HG02943 (cell line): ENCODE data around the gene PALLD.

Experiments
- ATAC-seq: cut with Tn5 transposase; IDR thresholded peaks from one replicate; pipeline ENCODE4 v1.9.1; 2021; ENCODE audit warnings: mild to moderate bottlenecking, low read depth, moderate library complexity; ENCODE audit not compliant: unreplicated experiment

PALLD gene

DNA sequence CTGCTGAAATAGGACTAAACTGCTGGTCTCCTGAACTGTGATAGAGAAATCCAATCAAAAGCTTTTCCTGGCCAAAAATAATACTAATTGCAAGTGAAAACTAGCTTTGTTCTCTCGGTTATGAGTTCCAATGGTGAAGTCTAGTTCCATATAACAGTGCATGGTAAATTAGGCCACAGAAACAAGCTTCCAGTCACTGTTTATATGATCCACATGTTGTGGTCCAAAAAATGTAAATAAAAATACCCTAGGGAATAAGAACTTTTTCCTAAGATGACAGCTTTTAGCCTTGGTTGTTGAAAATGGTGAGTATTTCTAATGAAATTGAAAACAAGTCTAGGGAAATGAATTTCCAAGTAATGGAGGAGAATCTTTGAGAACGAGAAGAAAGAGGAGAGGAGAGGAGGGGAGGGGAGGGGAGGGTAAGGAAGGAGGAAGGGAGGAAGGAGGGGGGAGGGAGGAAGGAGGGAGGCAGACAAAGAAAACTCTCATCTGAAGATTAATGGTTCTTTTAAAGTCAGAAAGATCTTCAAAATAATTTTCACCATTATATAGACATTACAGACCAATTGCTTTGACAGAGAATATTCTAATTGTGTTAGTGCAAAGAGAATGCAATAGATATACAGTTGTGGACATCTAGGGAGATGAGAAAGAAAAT, 26.1 kb downstream of the PALLD start:
- no peak for ATAC-seq

DNA sequence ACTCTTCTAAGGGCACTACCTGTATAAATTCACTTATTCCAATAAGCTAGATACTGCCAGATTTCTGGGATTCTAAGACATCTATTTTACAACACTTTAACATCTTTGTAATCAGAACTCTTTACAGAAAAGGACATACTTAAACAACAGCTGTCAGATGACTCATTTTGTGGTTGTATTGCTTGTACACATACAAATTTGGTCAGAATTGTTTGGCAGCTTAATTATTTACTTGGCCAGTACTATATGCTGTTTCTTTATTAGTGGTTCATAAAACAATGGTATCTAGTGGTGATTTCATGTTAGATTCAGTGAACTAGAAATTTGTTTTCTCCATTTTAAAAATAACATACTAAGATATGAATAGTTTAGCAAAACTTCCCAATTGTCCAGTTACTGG, 27.2 kb downstream of the PALLD start:
- no peak for ATAC-seq

DNA sequence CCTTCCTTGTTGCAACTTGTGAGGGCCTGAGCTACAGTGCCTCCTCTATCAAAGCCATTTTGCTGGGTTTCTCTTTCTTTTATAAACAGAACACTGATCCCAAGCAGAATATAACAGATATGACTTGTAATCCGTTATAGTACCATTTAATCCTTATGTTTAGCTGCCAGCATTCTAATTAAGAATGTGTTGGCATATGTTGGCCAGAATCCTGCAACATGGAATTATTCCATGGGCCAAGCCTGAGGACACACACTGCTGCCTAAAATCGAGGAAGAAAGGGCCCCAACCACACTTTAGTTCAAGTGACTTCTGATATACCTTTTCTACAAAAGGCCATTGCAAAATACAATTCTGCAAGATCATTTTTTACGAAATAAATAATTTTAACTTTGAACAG, 28.0 kb downstream of the PALLD start:
- no peak for ATAC-seq

DNA sequence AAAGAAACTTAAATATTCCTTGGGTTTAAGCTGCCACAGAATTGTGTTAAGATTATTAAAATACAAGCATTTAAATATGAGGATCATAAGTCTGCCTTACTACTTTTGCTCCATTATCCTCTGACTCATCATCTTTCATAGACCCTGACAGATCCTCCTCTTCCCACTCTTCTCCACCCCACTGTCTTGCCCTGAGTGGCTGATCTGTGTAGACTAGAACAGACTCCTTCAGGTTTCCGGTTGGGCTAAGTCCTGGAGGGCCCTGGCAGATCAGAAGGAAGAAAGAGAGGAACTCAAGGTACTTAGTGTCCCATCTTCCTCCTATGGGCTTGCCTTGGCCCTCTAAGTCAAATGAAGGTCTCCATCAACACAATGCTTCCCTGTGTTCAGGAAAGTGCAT, 30.7 kb downstream of the PALLD start:
- ATAC-seq: no peak

DNA sequence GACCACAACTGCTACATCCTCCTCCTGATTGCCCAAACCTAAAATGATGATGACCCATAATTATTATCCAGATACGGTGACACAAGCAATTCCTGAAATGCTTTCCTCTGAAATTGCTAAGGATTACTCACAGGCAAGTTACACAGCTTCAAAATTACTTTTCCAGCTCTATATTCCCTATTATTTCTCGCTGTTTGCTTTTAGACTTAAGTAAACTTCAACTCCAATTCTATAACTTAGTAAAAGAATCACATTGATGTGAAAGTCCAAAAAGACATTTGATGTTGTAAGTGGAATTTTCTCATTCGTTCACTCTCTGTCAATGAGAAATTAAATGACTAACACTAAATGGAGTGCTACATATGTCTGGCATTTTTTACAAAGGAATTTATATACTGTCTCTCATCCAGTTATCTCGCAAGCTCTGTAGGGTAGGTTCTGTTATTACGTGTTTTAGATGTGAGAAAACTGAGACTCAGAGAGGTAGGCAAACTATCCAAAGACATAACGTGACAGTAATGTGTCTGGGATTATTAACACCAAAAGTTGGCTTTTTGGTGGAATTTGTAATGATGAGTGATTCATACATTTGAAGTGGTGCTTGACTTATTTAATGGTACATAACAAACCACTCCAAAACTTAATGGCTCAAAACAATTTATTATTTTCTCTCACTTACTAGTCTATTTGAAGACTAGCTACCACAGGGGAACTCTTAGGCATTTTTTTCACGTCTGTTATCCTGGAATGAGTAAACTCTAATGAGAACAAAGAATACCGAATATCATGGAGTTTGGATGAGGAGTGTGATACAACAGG, 31.5 kb downstream of the PALLD start:
- no peak for ATAC-seq

DNA sequence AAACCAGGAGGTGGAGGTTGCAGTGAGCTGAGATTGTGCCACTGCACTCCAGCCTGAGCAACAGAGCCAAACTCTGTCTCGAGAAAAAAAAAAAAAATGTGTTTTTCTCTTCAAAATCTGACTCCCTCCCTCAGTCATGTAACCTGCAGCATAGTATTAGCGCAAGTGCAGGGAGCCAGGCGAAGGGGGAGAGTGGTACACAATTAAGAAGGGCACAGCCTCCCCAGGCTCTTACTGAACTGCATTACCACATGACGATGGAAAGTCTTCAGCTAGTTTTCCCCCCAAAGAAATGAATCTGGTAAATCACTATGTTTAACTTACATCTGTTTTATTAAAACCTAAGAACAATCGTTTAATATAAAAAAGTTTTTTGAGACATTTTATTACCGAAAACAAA, 32.4 kb downstream of the PALLD start:
- no peak for ATAC-seq

DNA sequence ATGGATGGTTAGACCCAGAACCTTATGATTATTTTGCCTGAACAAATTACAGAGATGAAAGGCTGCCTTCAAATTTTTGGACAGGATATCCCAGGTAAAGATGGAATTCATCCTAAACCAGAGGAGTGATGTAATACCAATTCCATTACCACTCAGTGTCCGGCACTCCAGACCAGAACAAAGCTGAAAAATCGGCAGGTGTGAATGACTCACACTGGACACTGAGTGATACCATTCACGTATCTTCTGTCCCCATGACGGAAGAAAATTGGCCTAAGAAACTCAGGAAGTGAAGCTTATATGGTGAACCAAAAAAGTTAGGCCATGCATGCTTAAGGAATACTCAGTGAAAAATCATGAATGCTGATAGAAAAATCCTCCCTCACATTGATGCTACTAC, 34.5 kb downstream of the PALLD start:
- ATAC-seq: no peak

DNA sequence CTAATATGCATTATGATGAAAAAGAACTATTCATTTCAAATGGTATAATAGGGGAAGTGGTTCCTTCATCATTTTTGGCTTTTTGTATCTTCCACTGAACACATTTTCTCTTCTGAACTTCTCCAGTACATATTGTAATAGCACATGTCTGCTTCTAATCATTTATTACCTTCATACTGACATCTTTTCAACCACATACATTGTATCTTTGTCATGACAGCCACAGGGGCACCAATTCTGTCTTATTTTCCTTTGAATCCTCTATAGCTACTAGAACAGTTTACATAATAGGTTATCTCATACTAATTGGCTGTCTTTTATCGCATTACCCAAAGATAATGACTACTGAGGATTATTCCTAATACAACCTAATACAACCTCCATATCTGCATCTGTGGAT, 37.7 kb downstream of the PALLD start:
- no peak for ATAC-seq

DNA sequence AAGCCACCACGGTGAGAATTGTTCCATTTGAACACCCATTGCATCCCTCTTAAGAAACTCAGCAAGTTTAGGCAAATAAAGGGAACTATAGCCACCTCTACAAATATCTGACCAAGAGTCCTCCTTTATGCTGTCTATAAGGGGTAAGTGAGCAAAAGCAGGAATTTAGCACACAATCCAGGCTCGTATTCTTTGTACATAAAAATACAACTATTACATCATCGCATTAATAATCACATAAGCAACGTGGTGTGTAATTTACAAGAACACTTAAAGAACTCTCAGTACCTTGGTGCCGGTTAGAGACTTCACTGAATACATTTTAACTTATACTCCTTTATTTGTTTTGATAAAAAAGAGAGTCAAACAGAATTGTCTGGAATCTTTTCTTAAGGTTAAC, 38.8 kb downstream of the PALLD start:
- ATAC-seq: no peak

DNA sequence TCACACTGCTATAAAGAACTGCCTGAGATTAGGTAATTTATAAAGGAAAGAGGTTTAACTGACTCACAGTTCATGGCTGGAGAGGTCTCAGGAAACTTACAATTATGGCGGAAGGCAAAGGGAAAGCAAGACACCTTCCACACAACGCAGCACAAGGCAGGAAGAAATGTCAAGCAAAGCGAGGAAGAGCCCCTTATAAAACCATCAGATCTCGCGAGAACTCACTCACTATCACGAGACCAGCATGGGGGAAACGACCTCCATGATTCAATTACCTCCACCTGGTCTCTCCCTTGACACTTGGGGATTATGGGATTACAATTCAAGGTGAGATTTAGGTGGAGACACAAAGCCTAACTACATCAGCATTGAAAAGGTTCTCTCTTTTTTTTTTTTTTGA, 39.6 kb downstream of the PALLD start:
- ATAC-seq: no peak

DNA sequence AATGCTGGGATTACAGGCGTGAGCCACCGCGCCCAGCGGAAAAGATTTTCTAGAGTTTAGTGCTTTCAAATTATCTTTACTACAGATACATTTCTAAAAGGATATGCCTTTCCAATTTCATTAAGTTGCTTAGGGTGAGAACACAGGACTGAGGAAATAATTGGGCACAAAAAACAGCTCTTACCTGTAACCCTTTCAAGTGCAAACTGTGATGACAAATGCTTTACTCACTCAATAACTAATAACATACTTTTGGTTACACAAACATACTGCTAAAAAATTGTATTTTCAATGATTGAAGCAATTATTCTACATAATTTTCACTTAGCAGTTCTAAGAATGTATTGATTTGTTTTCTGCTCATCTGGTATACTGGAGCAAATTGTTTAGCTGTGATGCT, 40.2 kb downstream of the PALLD start:
- ATAC-seq: no peak

DNA sequence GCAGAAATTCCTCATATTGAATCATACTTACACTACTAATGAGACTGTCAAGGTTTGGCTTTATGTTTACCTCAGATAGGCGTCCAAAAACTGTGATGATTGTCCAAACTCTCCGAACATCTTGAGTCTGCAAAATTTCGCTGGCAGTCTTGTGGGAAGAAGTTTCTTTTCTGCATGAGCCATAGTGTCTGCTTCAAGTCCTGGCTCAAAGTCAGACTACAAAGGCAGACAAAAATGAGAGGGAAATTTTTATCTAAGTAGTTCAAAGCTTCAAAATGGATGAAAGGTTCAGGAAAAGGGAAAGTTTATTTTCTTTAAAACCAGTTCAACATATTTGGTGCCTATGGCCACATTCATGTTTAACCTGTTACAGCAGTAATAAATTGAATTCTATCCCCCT, 40.7 kb downstream of the PALLD start:
- ATAC-seq: no peak

DNA sequence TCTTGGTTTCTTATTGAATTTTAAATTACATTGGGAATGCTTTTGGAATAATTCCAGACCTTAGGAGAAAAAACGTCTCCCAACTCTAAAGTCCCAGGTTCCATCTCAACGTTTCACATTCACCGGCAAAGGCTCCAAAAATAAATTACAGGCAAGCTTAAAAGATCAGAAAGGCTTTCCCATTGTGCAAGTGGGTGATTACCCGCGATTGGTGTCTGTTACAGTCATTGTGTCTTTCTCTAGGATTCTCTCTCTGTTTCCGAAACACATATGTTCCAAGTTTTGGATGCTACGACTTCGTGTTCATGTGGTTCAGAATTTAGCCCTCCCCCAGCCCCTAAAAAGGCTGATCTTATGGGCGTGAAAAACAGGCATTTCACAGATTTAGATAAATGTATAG, 41.8 kb downstream of the PALLD start:
- no peak for ATAC-seq

DNA sequence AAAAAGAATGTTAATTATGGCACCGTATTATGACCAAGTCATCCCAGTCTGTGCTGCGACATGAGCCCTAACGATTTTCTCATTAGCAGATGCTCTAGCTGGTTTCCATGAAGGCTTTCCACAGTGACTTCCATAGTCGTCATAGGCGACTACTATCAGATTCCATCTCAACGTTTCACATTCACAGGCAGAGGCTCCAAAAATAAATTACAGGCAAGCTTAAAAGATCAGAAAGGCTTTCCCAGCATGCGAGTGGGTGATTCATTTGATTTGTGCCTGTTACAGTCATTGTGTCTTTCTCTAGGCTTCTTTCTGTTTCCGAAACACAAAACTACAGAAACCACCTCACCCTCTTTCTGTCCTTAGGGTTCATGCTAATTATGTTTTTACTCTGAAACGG, 43.2 kb downstream of the PALLD start:
- no peak for ATAC-seq

DNA sequence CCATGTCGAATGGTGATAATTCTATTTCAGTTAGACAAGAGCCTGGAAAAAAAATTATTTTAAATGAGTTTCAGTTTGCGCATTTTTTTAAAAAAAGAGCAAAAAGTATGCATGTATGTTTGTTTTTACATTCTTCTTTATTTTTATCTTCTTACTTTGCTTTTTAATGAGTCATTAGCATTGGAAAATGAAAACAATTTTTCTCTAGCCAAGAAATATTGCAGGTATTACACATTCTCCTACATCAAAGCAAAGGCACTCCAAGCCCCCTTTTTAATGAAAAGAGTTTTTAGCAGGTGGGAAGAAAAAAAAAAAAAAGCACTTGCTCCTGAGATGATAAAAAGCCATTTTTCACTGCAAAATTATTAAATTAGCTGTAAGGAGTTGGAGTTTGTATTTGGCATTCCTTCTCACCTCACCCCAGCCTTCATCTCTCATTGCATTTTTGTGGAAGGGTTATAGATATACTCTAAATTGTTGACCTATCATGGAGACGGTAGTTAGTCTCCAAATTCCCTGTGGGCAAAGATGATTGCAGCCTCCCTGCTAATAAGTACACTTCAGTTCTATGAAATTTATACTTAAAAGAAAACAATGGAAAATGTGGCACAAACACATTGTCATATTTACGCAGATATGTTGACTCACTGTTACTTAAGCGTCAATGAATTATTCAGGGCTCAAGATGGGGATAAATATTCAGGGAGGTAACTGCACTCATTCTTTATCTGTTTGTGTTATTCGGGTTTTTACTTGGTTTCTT, 43.8 kb downstream of the PALLD start:
- ATAC-seq: no peak

DNA sequence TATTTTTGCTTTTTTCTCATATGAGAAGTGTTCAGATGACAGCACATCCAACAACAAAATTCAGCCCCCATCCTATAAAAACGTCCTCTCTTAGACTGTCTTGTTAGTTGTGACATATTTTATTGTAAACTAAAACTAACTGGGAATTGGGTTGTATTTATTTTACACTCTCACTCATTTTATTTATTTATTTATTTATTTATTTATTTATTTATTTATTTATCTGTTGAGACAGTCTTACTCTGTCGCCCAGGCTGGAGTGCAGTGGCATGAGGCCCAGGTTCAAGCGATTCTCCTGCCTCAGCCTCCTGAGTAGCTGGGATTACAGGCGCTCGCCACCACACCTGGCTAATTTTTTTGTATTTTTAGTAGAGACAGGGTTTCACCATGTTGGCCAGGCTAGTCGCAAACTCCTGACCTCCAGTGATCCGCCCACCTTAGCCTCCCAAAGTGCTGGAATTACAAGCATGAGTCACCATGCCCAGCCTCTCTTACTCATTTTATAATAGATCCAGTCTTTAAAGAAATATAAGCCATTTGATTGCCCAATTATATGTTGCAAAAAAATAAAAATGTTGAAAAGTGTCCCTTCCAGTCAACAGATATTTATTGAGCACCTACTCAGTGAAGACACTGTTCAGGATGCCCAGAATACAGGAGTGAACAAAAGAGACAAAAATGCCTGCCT, 44.6 kb downstream of the PALLD start:
- no peak for ATAC-seq

DNA sequence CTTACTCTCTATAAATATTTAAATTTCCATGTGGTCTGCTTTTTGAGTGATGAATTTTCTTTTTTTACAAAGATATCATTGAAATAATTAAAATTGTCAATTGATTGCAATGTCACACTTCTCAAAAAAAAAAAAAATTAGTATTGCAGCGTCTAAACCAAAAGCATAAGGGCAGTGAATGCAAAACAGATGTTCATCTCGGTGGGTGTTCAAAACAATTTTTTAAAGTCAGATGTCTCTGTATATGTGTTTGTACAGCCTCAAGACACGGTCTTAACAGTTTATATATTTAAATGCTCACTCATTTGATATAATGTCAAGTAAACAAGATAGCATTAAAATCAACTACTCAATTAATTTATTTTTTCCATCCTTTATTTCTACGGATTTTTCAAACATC, 52.3 kb downstream of the PALLD start:
- ATAC-seq: no peak

DNA sequence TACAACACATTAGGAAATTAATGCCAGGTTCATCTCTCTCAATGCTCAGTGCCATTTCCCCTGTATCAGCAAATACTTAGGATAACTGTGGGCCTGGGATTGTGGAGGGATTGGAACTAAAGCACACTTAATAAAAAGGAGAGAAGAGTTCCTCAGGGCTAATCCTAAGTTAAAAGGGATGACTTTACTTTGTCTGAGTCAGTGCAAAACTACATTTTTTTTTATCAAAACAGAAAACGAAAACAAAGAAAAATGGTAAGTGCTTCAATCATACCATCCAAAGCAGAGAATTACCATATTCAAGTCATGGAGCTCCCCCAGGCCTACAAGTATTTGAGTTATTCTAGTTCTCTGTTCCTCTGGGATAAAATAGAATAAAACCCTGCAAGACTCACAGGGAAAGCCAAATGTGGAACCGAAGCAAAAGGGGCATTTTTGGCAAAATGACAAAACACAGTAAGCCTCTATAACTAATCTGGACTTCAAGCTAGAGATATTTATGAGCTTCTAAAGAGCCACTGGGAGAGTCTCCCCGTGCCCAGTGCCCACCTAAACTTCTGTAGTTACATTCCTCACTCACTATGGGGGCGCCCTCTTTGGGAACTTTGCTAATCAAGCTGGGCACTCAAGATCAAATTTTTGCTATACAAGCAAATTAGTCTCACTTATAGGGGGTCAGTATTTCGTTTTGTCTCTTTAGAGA, 53.4 kb downstream of the PALLD start:
- no peak for ATAC-seq

DNA sequence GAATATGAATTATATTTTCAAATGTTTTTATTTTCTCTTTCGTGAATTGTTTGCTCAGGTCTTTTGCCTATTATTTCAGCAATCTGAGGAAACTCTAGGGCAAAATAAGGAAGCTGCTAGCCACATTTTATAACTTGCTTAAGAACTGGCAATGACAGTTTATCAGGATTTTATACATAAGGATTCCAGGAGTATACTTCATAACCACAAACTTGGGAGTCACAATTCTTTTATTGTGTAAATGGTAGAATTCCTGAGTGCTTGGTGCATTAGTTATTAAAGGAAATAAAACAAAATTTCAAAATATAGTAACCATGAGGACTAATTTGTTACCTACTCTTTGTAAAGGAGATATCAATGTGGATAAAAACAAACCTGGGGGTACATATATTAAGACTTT, 54.4 kb downstream of the PALLD start:
- no peak for ATAC-seq

DNA sequence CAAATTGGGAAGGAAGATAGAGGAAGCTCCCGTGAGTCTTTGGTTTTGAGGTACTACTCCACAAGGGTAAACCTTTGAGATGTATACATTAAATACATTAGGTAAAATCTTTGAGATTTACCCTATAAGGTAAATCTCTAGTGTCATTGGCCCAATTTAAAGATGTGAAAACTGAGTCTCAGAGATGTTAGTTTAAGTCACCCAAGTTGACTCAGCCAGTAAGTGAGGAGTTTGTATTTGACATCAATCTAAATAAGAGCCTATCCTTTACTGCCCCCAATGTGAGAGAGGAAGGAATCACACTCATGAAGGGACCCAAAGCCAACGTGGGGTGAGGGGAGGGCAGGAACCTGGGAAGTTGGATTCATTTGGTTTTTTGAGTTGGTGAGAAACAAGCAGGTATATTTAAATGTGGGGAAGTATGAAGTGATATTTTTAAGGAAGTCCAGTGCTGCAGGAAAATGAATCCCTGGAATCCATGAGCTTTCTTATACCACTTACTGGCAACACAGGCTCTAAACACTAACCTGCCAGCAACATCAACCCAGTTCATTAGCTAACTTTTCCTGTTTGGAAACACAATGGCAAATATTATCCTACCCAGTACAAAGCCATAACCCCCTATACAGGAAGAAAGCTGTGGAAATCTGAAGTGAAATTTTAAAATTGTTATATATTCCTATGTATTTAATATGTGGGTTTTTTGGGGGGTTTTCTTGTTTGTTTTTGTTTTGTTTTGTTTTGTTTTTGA, 55.3 kb downstream of the PALLD start:
- ATAC-seq: no peak
